ENCODE results near the gene CNGA2.

The CNGA2 gene

DNA sequence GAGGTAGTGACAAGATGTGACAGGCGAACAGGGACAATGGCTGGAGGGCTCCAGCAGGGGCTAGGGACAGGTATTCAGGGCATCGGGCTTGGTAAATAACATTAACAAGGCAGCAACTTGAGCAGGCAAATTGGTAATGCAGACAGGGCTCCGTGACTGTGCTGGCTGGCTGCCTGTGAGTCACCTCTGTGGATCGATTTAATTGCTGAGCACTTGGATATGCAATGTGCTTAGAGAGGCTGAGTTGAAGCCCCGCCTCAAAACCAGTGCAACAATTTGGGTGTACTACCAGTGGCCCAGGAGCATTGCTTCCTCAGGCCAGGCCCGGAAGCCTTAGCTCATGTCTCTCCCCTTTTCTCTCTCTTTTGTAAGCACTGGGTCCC, 19.5 kb downstream of the CNGA2 start:
- no peak for DNase-seq

DNA sequence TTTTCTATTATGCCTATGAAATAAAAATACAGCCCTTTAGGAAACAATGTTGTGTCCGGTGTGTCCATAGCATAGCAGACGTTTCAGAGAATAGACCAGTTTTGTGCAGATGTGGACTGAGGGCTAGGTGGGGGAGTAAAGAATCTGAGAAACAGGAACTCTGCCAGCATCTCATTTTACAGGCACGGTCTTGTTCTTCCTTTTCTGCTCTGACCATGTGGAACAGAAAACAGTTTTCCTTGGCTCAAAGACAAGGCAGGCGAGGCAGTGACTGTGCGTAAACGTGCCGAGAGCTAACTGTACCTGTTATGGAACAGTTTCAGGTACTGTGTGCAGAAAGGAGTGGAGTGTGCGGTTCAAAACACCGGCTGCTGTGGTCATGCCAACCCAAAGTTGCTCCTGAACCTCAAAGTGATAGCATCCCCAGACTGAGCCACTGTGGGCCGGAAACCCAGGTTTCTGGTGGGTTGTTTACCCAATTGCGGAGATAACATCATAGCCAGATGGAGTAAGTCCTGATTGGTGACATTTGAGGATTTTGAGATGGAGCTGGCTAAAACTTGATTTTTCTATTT, 20.2 kb downstream of the CNGA2 start:
- no peak for DNase-seq

DNA sequence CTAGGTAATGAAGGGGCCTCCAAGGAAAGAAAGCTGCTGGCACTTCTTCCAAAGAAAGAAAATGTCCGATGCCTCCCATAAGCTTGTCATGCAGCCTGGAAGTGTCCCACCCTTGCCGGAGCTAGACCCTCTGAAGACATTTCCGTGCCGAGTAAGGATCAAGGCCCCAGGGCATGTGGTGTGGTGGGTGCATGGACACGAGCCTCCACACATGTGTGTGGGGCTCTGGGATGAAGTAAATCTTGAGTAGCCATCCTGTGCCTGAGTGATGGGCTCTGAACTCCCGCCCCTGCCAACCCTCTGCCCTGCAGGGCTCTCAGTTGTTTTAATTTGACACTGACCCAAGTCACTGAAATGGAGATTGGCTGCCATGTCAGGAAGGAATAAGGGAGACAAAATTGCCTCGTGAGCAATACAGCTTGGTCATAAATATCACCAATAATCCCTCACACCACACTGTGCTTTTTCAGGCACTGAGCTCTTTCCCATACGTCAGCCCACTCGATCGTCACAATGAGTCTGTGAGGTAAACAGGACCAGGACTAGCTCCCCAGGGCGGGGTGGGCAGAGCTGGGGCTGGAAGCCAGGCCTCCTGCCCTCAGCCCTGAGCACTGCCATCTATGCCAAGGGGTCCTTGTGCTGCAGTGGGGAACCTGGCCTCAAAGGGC, 24.6 kb downstream of the CNGA2 start:
- no peak for DNase-seq

DNA sequence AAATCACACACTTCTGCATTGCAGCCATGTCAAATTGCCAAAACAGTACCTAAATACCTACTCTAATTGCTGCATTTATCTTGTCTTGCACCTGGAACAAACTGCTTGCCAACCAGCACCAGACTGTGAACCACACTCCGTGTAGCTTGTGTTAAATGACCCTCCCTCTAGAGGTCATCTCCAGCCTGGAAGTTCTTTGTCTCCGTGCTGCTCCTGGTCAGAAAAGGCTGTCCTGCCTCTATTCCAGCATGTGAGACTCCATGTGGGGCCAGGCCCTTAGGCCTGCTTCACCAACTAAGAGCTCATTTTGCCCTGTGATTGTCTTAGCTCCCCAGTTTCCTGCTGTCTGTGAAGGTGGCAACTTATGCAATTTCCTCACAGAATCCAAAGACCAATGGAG, 28.3 kb downstream of the CNGA2 start:
- no peak for DNase-seq

DNA sequence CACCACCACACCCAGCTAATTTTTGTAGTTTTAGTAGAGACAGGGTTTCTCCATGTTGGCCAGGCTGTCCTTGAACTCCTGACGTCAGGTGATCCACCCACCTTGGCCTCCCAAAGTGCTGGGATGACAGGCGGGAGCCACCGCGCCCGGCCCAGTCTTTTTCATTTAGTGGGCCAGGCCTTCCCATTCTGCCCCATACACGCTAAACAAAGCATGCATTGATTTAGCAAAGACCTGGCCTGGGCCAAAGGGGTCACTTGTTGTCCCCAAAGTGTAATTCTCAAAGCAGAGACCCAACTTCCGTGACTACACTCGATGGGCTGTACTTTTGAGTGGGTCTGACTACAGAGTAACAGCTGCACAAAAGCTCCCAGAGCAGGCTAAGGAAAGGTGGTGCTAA, 29.2 kb downstream of the CNGA2 start:
- no peak for DNase-seq

DNA sequence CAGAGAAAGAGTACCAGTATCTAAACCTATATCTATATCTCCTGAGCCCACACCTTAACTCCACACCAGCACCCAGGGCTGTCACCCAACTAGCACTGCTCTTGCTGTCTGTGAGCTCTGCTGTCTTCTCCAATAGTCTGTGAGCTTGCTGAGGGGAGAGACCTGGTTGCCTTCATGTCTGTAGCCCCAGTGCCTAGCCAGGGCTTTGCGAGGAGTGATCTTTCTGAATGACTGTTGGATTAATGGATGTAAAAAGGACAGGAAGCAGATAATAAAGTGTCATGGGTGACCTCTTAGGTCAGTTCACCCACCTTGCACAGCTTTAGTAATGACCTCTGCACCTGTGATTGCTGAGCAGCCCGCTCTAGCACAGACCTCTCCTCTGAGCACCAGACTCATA, 30.5 kb downstream of the CNGA2 start:
- no peak for DNase-seq

DNA sequence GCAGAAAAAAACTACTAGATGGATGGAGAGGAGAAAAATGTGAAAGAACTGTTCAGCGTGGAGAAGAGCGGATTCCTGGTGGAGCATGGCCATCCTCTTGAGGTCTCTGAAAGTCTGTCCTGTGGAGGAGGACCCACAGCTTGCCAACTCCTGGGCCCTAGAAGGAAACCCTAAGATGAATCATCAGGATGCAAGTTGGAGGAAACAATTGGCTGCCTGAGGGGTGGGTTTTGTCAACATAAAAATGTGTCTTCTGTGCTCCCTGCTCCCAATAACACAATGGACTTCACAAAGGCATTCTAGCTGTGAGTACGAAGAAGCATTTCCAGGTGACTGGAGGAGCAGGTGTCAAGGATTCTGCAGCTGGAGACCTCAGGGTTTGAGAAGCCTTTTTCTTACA, 37.2 kb downstream of the CNGA2 start:
- DNase-seq: no peak

DNA sequence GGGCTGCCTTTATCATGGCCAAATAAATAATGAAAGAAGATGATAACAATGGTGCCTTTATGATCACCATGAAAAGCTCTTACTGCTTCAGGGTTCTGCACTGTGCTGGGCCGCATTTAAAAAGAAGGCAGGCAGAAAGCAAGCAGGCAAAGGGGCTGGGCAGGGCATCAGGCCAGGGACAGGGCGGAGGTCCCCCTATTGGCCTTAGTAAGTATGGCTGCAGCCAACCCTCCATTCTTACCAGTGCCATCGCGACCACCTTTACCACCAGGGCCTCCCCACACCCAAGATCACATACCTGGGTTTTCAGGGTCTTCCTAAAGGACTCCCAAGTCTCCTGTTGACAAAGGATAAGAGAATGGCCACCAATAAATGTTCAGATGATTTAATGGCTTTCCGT, 38.9 kb downstream of the CNGA2 start:
- DNase-seq: no peak

DNA sequence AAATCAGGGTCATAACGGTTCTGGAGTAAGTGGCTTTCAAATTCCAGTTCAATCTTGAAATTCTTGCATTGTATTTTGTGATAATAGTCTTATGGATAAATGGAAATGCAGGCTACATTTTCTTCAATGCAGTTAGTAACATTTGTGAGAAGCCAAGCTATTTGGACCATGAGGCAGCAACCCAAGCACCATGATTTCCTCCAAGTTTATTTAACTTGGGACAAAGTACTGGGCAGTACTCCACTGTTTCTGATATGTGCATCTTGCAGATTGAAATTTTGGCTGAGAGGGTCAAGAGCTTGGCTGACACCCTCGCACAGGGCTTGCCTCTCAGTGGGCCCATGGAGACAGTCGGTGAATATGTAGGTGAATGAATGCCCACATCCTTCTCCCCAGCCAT, 39.9 kb downstream of the CNGA2 start:
- no peak for DNase-seq

DNA sequence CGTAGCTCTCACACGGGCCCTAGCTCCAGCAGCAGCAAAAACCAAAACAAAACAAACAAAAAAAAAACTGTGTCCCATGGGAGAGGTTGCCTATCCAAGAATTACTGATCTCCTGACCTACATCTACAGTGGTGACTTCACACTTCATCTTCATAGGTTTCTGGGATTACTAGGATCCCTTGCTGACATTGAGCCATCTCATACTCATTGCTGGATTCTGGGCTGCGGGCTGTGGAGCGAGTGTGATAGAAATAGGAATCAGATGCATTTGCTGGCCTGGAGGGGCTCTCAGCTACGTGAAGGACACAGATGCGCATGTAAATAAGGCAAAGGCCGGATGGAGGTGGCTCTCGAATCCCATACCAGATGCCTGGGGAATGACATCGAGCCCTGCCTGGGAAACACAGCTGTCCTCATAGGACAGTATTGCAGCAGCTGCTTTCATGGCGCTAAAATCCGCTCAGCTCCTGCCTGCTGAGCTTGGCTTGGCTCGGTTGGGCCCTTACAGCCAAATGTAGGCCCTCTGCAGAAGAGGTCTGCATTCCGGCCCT, 41.7 kb downstream of the CNGA2 start:
- DNase-seq: no peak

DNA sequence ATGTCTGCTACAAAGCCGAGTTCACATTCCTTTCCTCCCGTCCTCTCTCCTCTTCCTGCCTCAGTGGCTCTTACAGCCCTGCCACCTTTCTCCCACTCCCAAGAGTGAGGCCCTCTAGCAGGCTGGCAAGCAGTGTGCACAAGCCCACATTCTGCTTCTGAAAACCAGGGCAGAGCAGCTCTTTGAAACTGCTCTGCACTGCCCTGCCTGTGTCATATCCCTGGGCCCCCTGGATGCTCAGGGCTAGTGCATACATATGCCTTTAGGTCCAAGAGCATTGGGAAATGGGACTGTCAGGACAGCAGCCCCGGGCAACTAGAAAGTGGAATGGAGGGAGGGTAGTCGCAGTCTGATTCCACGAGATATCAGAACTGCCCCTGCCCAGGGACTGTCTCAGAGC, 42.4 kb downstream of the CNGA2 start:
- no peak for DNase-seq

DNA sequence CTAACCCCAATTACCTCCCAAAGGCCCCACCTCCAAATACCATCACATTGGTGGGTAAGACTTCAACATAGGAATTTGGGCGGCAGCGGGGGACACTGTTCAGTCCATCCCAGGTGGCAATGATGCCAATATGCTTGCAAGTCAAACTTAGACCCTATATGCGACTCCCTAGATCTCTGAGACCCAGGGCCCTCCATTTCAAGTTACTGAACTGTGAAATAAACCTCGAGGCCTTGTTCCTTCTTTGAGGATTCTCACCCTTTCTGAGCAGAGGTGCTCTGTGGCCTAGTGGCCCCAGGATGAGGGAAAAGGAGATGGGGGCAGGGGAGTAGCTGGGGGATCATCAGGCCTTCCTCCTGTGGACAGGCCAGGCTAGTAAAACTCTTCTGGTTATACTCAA, 44.7 kb downstream of the CNGA2 start:
- no peak for DNase-seq

DNA sequence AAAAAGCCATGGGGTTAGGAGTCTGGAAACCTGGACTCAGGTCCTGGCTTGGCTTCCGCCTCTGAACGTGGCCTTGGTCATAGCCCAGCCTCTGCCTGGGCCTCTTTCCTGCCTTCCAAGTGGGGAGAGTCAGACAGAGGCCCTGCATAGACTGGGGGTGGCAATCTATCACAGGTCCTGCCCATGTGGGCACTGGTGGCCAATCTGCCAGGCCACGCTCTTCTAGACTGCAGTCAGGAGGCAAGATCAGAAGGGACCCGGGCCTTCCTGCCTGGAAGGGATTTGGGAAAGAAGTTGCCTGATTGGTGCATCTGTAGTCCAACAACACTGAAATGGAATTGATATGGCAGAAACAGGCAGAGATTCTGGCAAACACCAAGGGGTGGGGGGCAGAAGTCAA, 46.1 kb downstream of the CNGA2 start:
- DNase-seq: no peak

DNA sequence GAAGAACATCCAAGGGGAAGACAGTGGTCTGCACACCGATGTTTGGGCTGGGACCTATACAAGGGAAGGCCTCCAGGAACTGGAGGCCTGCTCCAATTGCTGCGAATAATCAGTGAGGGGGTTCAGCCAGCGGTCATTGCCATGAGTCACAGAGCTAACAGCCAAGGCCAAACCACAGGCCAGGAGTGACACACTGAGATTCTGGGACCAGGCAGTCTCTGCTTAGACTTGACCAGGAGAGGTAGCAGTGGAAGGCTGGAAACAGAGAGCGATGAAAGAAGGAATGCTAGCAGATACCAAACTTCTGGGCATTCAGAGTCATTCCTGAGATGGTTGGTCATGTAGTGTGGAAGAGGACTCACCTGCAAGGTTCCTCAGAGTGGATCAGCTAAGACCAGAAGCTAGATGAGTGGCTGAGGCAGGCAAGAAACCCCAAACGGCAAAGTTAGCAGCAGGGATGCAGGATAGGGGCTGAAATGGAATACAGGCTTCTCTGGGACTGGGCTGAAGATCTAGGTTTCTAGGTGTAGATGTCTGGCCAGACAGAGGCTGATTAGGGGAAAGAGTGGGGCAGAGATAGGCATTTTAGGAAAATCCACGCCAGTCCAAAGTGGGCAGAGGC, 54.7 kb downstream of the CNGA2 start:
- no peak for DNase-seq

DNA sequence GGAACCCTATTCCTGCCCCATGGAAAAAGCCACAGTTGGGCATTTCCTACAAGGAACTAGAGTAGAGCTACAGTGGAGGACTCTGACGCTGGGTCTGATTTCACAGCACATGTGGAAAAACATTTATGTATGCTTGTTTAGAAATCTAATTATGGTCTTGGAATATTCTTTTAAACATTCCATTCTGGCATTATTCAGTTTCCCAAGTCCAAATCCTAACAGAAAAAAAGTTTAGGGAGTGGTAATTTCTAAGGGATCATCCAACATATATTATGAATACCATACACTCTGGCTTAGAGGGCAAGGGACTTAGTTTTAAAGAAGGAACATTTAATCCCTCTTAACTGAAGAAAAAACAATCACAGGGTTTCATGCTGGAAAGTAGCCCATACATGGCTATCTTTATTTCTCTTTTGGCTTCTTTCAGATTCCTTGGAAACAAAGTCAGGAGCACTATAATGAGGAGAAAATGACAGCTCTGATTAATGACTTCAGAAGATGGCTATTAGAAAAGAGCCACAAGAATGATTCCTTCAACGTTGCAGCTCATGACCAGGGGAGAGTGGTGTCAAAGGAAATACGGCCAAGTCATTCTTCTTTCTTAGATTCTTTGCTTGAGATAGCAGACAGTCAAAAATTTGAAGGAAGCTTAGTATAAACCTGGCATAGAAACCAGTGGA, 56.1 kb downstream of the CNGA2 start:
- DNase-seq: no peak

DNA sequence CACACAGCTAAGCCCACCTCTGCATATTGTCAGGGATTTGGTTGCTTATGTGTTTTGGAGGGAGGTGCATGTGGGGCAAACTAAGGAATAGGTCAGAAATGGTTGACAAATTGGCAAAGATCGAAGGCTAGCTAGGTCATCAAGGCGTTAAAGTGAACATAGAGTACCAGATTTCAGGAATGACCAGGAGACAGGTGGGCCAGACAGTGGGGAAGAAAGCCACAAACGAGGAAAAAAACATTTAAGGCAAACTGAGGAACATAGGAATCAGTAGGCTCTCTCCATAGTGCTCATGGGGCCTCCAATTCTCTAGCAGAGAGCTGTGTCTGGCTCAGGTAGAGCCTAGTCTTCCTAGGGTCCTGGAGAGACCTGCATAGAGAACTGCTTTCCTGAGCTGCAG, 57.4 kb downstream of the CNGA2 start:
- DNase-seq: no peak

DNA sequence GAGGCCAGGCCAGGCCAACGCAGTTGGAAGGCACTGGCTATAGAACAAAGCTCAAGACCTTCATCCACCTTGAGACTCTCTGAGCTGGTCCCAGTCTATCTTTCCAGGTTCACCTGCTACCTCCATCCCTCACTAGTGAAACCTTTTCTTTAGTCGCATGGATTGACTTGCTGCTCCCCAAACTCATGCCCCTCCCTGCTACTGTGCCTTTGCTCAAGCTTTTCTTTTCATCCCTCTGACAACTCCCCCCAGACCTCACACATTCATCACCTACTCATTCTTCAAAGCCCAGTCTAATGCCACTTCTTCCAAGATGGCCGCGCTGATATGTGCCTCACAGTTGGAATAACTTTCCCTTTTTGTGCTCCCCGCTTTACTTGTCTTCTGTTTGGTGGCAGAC, 58.0 kb downstream of the CNGA2 start:
- DNase-seq: no peak

DNA sequence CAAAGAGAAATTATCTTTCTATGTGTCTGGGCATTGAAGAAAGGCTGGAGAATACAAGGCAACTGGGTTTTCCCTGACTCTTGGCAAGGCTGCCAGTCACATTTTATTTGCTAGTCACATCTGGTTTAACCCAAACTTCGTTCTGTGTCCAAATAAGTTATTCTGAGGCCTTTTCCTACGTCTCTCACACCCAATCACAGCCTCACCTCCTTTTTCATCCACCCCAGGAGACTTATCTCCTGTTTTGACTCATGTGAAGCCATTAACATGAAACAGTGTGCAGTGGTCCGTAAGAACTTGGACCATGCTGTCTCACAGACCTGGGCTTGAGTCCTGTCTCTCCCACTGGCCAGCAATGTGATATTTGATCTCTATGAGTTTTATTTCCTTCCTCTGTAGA, 59.3 kb downstream of the CNGA2 start:
- no peak for DNase-seq
